Activated naive CD8-positive, alpha-beta T cell treated with anti-CD3 and anti-CD28 coated beads, Interleukin-2, amount 10 ng/mL, durations not matched to agents 7 days and 5 days (primary cell): ENCODE data around the gene FADS1. TPM values are rescaled to one million over a fixed set of nuclear protein-coding genes. Genes with fewer than 3 reads are reported as not detected.

Experiments
- ATAC-seq: fragments of 150-1000 bp; cut with Tn5 transposase; one replicate; pipeline ENCODE4 v1.10.0; 2021; ENCODE audit warnings: low read depth, moderate library complexity
- POLR2A ChIA-PET: fragments of 350-600 bp; sonication (Branson Sonifier 250); formaldehyde crosslinking; loops from one replicate; lab custom pipeline; 2021; ENCODE audit warnings: antibody characterized with exemption; lab: Charles Lee
- DNase-seq: peaks from one replicate; pipeline ENCODE4 v3.0.0; 2021
- H3K27ac Mint-ChIP-seq: one replicate; pipeline ENCODE4 v1.8.0; 2022; ENCODE audit warnings: mild to moderate bottlenecking, mixed read lengths
- H3K27me3 Mint-ChIP-seq: one replicate; pipeline ENCODE4 v1.8.0; 2022; ENCODE audit warnings: mild to moderate bottlenecking, moderate library complexity, mixed read lengths
- H3K36me3 Mint-ChIP-seq: one replicate; pipeline ENCODE4 v1.8.0; 2021; ENCODE audit warnings: mild to moderate bottlenecking, mixed read lengths
- H3K4me1 Mint-ChIP-seq: one replicate; pipeline ENCODE4 v1.8.0; 2021; ENCODE audit warnings: mixed read lengths
- H3K4me3 Mint-ChIP-seq: one replicate; pipeline ENCODE4 v1.8.0; 2022; ENCODE audit warnings: mild to moderate bottlenecking, moderate library complexity, mixed read lengths
- H3K9me3 Mint-ChIP-seq: one replicate; pipeline ENCODE4 v1.8.0; 2021; ENCODE audit warnings: mixed read lengths
- total RNA-seq, 2 experiments: library from RNA; stranded (reverse); gene quantifications; one replicate each; pipeline ENCODE4 v1.2.3, GENCODE V29; 2021

The FADS1 gene
- total RNA-seq, 2 experiments from 2014 or later = 53.2 to 54.7 TPM

DNA sequence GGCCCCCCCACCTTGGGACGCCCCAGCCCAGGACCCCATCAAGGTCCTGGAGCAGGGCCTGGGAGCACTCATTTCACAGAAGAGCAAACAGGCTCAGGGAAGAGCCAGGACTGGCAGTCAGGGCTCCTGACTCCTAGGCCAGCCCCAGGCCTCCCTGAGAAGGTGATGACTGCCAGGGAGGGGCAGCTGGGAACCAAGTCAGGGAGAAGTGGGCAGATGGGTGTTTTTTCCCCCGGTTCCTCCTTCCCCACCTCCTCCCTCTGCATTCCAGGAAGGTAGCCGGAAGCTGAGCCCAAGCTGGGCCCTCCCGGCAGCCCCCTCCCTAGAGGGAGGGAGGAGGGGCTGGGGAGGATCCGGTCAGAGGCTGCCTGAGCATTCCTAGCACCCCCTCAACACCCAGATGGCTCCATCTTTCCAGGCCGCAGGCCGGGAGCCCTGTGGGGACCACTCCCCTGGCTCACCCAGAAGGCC, 44.8 kb downstream of the FADS1 start:
- no peaks in the 10 kb centered on the region for H3K27me3 Mint-ChIP-seq
- no peaks in the 10 kb centered on the region for H3K36me3 Mint-ChIP-seq
- no peak overlapping the region for H3K4me3 Mint-ChIP-seq
- DNase-seq (no peak), ATAC-seq (no peak)
- no peaks in the 10 kb centered on the region for H3K9me3 Mint-ChIP-seq
- POLR2A ChIA-PET = interaction anchor here (1.4 kb wide), 1 partner anchor 16 kb away, joined by 4 read pairs; no protein-coding TSS in a partner anchor
- peak overlapping the region; percentile 60 for H3K27ac Mint-ChIP-seq
- peaks cover 11% of the 10 kb centered on the region for H3K4me1 Mint-ChIP-seq

DNA sequence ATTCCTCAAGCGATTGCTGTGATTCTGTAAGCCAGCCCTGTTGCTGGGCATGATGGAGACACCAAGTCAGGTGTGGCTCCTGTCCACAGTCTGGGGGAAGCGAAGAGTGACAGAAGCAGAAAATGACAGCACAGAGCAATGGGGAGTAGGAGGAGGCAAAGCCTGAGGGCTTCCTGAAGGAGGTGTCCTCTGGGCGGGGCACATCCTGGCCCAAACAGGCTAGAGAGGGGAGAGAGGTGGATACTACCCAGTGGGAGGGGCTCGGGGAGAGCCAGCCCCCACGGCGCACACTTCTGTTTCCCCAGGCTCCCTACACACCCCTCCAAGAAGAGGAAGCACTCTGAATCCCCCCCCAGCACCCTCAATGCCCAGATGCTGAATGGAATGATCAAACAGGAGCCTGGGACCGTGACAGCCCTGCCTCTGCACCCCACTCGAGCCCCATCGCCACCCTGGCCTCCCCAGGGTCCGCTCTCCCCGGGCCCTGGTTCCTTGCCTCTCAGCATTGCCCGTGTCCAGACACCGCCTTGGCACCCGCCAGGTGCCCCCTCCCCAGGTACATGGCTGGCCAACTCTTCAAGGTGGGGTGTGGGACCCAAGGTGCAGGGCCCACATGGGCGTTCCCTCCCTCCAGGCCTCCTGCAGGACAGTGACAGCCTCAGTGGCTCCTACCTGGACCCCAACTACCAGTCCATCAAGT, 45.5 kb downstream of the FADS1 start:
- ATAC-seq (no peak), DNase-seq (no peak)
- Mint-ChIP-seq H3K4me1 (peaks cover 8% of the 10 kb centered on the region), H3K27ac (peak overlapping the region; percentile 60), H3K27me3 (no peaks in the 10 kb centered on the region), H3K9me3 (no peaks in the 10 kb centered on the region), H3K4me3 (no peak overlapping the region), H3K36me3 (no peaks in the 10 kb centered on the region)
- POLR2A ChIA-PET = interaction anchor here (1.4 kb wide), 1 partner anchor 15 kb away, joined by 4 read pairs; no protein-coding TSS in a partner anchor

DNA sequence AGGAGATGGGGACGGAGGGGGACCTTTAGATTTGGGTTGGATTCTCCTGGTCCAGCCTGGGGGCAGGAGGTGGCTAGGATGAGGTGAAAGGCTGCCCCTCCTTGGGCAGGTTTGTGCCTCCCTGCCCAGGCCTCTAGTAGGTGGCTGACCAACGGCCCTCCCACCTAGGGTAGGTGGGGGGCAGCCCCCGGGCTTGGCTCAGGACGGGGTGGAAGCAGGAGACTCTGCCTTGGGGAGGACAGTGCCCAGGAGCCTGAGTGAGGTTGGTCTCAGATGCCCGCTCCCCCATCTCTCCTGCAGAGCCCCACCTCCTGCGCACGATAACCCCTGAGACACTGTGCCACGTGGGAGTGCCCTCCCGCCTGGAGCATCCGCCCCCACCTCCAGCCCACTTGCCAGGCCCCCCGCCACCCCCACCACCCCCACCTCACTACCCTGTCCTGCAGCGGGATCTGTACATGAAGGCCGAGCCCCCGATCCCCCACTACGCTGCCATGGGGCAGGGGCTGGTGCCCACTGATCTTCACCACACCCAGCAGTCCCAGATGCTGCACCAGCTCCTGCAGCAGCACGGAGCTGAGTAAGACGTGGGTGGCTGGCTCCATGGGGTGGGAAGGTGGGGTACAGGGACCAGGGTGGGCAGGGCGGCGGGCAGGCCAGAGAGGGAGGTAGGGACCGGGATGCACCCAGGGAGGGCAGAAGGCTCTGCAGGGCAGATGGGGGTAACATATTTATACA, 46.7 kb downstream of the FADS1 start:
- H3K27ac Mint-ChIP-seq = no peak overlapping the region
- POLR2A ChIA-PET = no interaction called here
- DNase-seq (no peak), ATAC-seq (no peak)
- H3K27me3 Mint-ChIP-seq = no peaks in the 10 kb centered on the region
- H3K4me3 Mint-ChIP-seq = no peak overlapping the region
- no peaks in the 10 kb centered on the region for H3K36me3 Mint-ChIP-seq
- no peaks in the 10 kb centered on the region for H3K9me3 Mint-ChIP-seq
- peaks cover 6% of the 10 kb centered on the region for H3K4me1 Mint-ChIP-seq

DNA sequence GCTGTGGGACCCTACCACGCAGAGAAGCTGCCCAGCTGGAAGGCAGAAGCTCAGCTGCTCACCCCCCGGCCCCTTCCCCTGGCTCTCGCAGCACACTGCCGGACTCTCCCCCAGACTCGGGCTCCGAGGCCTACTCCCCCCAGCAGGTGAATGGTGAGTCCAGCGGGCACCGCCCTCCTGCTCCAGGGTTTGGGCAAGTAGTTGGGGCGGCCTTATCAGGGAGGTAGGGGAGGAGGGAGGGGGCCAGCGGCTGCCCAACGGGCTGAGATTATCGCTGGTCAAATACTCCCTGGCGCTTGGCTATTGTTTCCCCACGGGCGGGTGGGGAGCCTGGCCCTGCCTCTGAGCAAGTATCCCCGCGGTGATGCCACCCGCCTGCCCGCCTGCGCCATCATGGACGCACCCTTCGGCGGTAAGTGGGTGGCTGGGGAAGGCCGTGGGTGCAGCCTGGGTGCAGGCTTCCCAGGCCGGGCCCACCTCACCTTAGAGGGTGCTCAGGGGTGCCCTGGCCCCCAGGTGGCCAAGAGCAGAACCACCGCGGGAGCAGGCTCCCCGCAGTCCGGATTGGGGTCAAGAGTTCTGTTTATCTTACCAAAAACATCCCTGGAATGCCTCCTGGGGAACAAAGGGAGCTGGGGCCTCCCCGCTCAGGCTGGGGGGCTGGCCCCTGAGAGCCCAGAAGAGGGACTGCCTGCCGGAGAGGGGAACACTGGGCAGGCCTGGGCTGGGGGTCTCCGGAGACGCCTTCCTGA, 47.5 kb downstream of the FADS1 start:
- POLR2A ChIA-PET = no interaction called here
- H3K36me3 Mint-ChIP-seq = no peaks in the 10 kb centered on the region

DNA sequence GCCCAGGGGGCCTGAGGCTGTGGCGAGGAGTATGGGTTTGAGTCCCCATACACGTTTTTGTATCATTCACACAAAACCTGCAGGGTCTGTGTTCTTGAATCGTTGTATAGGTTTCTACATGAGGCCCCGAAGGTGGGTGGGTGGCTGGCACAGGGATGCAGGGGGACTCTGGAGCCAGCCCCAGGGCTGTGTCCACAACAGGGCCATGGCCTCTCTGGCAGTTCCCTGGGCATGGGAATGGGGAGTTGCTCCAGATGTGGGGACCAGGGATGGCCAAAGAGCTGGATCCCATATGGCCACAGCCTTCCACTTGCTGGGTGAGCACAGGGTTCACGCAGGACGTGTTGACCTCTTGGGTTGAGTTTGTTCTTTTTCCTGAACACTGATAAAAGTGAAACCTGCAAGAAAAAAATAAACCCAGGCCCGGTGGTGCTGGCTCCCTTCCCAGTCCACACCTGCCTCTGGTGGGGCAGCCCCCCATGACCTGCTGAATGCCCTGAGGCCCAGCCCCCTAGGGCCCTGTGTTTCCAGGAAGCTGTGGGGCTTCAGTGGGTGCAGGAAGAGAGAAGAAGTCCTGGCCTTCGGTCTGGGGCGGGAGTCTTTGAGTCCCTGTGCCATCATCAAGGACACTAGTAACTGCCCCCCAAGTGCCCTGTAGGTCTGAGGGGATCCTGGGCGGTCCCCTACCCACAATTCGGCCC, 48.3 kb downstream of the FADS1 start:
- no peak overlapping the region for H3K27ac Mint-ChIP-seq
- no peak for DNase-seq
- no peak overlapping the region for H3K4me3 Mint-ChIP-seq
- no peak for ATAC-seq
- H3K4me1 Mint-ChIP-seq = peaks cover 4% of the 10 kb centered on the region
- no peaks in the 10 kb centered on the region for H3K27me3 Mint-ChIP-seq
- POLR2A ChIA-PET = no interaction called here
- no peaks in the 10 kb centered on the region for H3K36me3 Mint-ChIP-seq
- no peaks in the 10 kb centered on the region for H3K9me3 Mint-ChIP-seq

More for the DNA sequence above, 47.5 kb downstream of the FADS1 start:
- Mint-ChIP-seq H3K4me1 (peaks cover 4% of the 10 kb centered on the region), H3K27ac (no peak overlapping the region), H3K4me3 (no peak overlapping the region), H3K27me3 (no peaks in the 10 kb centered on the region), H3K9me3 (no peaks in the 10 kb centered on the region)
- ATAC-seq (no peak), DNase-seq (no peak)

DNA sequence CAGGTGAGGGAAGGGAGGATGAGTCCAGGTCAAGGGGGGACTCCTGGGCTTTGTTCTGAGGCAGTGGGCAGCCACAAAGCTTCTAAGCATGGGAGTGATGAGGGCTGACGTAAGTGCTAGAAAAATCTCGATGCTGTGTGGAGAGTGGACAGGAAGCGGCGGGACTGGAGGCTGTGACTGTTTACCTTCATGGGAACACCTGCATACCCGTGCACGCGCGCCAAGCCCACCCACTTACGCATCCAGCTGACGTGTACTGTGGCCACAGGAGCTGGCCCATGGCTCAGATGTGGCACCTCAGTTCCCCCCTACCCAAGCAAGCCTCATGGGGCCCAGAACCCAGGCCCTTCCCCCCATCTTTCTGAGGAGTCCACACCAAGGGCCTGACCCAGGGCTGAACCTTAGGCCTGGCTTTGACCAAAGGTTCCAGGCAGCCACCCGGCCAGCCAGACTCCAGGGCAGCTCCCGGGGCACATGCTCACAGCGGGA, 50.4 kb downstream of the FADS1 start:
- H3K9me3 Mint-ChIP-seq = no peaks in the 10 kb centered on the region
- H3K36me3 Mint-ChIP-seq = no peaks in the 10 kb centered on the region
- no peak for DNase-seq
- no peak overlapping the region for H3K27ac Mint-ChIP-seq
- ATAC-seq = no peak
- POLR2A ChIA-PET = no interaction called here
- H3K27me3 Mint-ChIP-seq = no peaks in the 10 kb centered on the region
- no peak overlapping the region for H3K4me3 Mint-ChIP-seq
- peaks cover 1% of the 10 kb centered on the region for H3K4me1 Mint-ChIP-seq

DNA sequence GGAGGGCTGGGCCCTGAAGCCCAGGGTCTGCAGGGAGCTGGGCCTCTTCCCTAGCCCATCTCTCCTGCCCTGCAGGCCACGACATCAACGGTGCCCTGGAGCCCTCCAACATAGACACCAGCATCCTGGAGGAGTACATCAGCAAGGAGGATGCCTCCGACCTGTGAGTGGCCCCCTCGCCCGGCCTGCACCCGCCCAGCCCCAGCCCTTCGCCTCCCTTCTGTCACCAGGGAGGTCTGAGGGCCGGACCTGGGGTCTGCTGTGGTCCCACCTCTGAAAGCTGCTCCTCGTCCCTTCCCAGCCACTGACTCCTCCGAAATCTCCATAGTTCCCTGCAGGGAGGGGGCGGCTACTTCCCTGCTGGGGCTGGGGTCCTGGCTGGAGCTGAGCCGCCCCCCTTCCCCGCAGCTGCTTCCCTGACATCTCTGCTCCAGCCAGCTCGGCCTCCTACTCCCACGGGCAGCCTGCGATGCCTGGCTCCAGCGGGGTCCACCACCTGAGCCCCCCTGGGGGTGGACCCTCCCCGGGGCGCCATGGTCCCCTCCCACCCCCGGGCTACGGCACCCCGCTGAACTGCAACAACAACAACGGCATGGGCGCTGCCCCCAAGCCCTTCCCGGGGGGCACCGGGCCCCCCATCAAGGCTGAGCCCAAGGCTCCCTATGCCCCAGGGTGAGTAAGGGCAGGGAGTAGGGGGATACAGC, 51.1 kb downstream of the FADS1 start:
- Mint-ChIP-seq H3K4me1 (no peaks in the 10 kb centered on the region), H3K27ac (no peak overlapping the region), H3K36me3 (no peaks in the 10 kb centered on the region), H3K4me3 (no peak overlapping the region), H3K9me3 (no peaks in the 10 kb centered on the region), H3K27me3 (no peaks in the 10 kb centered on the region)
- DNase-seq = no peak
- POLR2A ChIA-PET = no interaction called here
- no peak for ATAC-seq

DNA sequence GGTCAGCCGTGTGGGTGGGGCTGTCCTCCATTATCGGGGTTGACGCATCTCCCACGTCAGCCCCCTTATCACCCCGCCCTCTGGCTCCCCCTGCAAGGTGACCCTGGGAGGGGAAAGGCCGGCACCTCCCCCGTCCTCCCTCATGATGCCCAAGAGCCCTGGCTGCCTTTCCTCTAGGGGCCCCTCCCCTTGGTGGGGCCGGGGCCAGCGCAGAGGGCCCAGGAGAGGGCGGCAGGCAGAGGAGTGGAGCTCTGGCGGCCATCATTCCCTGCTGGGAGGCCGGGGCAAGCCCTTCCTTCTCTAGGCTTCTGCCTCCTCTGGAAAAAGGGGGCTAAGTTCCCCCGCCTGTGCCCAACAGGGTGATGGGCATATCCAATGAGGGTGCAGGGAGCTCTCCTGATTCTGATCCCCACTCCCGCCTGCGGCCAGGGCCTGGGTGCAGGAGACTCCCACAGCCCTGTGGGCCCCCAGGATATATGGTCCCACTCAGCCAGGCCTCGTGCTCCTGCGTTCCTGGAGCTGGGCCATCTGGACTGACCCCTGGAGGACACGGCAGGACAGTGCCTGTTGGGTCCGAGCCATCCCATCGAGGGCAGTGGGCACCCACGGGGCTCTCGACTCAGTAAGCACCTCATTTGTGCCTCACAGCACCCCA, 52.1 kb downstream of the FADS1 start:
- Mint-ChIP-seq H3K4me3 (no peak overlapping the region), H3K27ac (no peak overlapping the region), H3K36me3 (no peaks in the 10 kb centered on the region), H3K9me3 (no peaks in the 10 kb centered on the region), H3K4me1 (no peaks in the 10 kb centered on the region), H3K27me3 (peaks cover 2% of the 10 kb centered on the region)
- POLR2A ChIA-PET = no interaction called here
- DNase-seq = no peak
- no peak for ATAC-seq

DNA sequence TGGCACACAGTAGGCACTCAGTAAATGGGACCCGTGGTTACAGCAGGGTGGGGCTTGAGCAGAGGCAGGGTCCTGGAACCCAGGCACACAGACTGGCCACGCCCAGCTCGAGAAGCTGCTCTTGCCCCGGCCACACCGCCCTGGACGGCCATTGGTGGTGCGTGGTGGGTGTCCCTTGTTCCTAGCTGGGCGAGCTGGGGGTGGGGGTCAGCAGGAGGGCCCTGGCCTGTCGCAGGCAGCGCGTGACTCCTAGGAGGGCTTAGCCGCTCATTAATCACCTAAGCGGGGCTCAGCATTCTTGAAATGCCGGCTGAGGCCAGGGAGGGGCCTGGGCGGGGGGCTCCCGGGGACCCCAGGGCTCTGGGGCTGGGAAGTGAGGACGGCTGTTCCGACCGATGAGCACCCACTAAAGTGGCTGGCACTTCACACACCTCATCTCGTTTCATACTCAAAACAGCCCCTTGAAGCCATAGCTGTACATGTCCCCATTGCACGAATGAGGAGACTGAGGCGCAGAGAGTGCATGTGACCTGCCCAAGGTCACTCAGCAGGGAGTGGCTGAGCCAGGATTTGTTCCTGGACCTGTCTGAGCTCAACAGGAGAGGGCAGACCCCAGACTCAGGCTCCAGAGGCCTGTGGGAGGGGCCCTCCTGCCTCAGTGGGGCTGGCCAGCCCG, 52.7 kb downstream of the FADS1 start:
- POLR2A ChIA-PET = no interaction called here
- Mint-ChIP-seq H3K27me3 (peaks cover 2% of the 10 kb centered on the region), H3K4me3 (no peak overlapping the region), H3K36me3 (no peaks in the 10 kb centered on the region), H3K4me1 (no peaks in the 10 kb centered on the region), H3K9me3 (no peaks in the 10 kb centered on the region), H3K27ac (no peak overlapping the region)
- ATAC-seq (no peak), DNase-seq (no peak)

DNA sequence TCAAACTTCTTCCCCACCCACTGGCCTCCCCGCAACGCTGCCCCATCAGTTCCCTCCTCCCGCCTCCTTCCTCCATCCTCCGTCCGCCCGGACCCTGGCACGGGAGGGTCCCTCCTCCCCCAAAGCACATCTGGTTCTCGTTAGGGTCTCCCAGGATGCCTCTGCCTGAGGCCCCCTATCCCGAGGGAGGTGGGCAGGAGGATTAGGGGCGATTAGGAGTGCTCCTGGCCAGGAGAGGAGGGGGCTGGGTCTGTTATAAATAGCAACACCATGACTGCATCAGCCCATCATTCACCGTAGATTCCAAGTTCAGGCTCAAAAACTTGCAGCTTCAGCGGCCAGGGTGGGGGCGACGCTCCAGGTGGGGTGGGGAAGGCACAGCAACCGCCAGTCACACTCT, 54.0 kb downstream of the FADS1 start:
- POLR2A ChIA-PET = no interaction called here
- Mint-ChIP-seq H3K36me3 (no peaks in the 10 kb centered on the region), H3K27me3 (peaks cover 2% of the 10 kb centered on the region), H3K4me1 (no peaks in the 10 kb centered on the region), H3K27ac (no peak overlapping the region), H3K9me3 (no peaks in the 10 kb centered on the region), H3K4me3 (no peak overlapping the region)
- no peak for DNase-seq
- no peak for ATAC-seq

DNA sequence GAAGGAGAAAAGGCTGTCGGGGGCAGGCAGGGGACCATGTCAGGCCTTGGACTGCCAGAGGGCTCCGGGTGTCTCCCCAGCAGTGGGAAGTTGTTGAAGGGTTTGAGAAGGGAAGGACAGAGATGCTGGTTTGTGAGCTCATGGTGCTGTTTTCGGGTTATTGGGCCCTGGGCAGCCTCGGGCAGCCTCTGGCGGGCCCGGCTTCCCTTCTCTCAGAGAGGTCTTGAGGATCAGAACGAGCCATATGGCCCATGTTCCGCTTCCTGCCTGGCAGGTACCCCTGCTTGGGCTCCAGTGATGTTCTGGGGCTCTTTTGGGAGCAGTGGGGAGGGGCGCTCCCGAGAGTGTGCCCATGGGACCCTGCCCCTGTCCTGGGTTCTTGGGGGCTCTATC, 54.6 kb downstream of the FADS1 start:
- ATAC-seq = no peak
- no peak overlapping the region for H3K4me3 Mint-ChIP-seq
- no peak overlapping the region for H3K27ac Mint-ChIP-seq
- no peaks in the 10 kb centered on the region for H3K36me3 Mint-ChIP-seq
- H3K4me1 Mint-ChIP-seq = peaks cover 3% of the 10 kb centered on the region
- no peaks in the 10 kb centered on the region for H3K9me3 Mint-ChIP-seq
- H3K27me3 Mint-ChIP-seq = peaks cover 2% of the 10 kb centered on the region
- DNase-seq = no peak
- POLR2A ChIA-PET = no interaction called here
